ENCODE measurements around the gene ADAMTS17.

ADAMTS17 gene

GRCh38 chr15:100224206-100225185, 117.3 kb downstream of the ADAMTS17 start:
- no peak for DNase-seq (ENCODE audit: low read depth in 2 of 2, low spot score in 1 of 2)

GRCh38 chr15:100222349-100222715, 119.4 kb downstream of the ADAMTS17 start:
- DNase-seq (ENCODE audit: low read depth in 2 of 2, low spot score in 1 of 2), result no peak

DNA sequence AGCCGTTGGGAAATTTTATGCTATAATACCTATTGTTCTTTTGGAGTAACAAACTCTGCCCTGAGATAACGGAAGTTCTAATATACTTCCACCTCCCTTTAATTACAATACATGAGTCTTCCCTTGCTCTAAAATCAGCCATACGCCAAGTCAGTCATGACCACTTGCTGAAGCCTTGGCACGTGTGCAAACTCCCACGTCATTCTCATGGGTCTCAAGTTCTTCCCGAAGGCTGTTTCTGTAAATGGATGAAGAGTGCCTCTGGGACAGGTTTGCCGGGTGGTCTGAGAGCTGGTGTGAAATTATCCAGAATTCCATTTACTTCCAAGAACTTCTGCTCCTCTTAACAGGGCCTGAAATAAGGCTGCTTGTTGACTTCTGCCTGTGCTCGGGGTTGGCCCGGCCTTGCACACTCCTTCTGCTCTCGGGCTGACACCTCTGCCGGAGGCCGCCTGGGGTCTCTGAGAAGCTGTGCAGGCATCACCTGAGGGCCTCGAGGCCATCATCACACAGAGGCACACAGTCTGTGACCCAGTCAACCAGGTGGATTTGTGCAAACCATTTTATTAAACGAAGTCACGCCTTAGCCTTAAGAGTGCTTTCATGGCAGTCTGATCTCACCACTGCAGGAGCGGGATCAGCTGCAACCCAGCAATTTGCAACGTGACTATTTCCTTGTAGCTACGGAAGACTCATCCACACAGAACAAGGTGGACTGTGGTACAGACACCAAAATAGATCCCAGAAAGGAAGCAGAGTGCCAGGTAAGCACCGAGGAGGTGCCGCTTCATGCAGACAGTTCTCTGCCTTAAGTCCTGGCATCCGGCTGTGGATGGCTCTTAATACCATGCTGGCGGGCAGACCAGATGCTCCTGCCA, 120.1 kb downstream of the ADAMTS17 start:
- no peak for DNase-seq (ENCODE audit: low read depth in 2 of 2, low spot score in 1 of 2)

- DNase-seq (ENCODE audit: low read depth in 2 of 2, low spot score in 1 of 2), result no peak
Observed at GRCh38 chr15:100220058-100220768, 121.6 kb downstream of the ADAMTS17 start.

- DNase-seq (ENCODE audit: low read depth in 2 of 2, low spot score in 1 of 2), result no peak
Observed at GRCh38 chr15:100218434-100218833, 123.3 kb downstream of the ADAMTS17 start.

GRCh38 chr15:100216182-100216581, 125.6 kb downstream of the ADAMTS17 start:
- DNase-seq (ENCODE audit: low read depth in 2 of 2, low spot score in 1 of 2), result no peak

DNA sequence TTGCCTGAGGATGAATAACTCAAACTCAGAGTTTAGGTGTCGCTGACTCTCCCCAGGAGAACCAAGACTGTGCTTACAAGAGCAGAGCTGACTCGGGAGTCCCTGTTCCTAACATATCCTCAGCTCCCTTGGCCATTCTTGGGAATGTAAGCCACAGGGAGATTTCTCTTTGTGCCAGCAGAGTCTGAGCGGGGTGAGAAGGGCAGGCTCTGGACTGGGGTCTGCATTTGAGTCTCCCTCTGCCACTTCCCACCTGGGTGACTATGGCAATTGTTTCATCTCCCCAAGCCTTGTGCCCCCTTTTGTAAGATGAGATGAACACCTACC, 126.0 kb downstream of the ADAMTS17 start:
- DNase-seq (ENCODE audit: low read depth in 2 of 2, low spot score in 1 of 2), result no peak

GRCh38 chr15:100215031-100215842, 126.5 kb downstream of the ADAMTS17 start:
- DNase-seq (ENCODE audit: low read depth in 2 of 2, low spot score in 1 of 2), result no peak

DNA sequence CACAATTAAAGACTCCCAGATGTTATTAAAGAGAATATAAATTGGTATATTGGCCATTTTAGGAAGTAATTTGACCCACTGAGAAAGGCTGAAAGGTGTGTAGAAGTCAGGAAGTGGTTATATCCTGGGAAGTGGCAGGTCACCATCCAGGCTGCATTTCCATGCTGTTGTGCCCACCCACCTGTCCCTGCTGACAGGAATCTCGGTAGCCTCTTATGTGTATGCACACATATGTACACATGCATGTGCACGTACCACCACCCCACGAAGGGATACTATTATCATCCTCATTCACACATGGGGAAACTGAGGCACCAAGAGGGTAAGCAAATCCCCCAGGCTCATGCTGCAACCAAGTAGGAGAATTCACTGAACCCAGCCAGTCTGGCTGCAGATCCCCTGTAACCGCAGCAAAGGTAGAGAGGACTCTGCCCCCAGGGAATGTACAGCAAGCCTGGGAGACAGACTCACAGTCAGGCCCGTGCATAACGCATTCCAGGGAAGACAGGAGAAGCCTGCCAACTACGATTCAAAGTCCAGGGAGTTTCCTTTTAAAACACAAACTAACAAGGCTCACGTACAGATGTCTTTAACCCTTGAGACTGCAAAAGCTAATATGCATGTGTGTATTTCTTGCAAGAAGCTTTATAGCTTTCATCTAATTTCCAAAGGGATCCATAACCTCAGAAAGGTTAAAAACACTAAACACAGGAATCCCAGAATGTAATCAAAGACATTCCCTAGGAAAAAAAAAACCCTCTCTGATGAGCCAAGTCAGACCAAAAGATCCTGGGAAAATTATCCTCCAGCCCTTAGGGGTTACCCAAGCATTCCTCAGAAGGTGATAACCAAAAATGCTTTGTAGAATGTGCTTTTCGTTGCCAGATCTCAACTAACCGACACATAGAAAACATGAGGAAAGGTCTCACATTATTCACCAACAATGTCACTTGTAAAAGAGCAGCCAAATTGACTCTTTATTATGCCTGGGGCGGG, 129.6 kb downstream of the ADAMTS17 start:
- no peak for DNase-seq (ENCODE audit: low read depth in 2 of 2, low spot score in 1 of 2)

DNA sequence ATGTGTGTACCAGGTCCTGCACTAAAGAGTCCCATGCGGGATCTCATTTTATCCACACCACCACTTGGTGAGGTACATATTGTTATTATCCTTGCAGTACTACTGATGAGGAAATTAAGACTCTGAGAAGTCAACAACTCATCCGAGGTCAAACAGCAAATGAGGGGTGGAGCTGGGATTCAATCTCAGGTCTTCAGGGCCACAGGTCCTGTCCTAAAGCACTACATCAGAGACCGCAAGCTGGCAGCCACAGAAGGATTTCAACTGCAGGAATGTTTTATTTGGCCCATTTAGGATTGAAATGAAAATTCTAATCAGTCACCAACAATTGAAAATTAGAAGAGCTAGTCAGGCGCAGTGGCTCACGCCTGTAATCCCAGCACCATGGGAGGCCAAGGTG, 131.4 kb downstream of the ADAMTS17 start:
- no peak for DNase-seq (ENCODE audit: low read depth in 2 of 2, low spot score in 1 of 2)

DNA sequence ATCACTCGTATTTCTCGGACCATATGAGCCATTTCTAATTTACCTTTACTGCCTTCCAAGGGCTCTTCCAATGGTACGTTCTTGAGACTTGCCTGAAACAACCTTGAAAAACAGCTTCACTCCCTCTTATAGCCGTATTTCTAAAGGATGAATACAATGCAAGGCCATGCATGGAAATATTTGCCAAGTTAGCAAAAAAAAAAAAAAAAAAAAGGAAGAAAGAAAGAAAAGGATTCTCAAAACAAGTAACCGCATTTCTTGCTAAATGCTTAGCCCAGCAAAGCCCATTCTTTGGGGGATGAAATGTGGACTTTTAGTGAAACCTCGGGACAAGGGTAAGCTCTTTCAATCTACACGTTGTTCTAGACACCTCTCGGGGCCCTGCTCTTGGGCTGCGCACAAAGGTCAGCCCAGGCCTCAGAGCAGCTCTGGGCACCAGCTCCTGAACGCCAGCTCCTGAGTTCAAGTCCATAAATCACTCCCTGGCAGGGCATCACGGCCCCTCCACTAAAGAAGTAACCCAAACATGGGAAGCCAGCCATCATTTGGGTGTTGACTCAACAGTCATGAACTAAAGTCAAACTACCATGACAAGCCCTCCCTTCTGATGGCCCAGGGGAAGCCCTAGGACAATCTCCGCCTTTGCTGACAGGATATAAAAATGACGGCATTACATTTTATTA, 132.7 kb downstream of the ADAMTS17 start:
- no peak for DNase-seq (ENCODE audit: low read depth in 2 of 2, low spot score in 1 of 2)

DNA sequence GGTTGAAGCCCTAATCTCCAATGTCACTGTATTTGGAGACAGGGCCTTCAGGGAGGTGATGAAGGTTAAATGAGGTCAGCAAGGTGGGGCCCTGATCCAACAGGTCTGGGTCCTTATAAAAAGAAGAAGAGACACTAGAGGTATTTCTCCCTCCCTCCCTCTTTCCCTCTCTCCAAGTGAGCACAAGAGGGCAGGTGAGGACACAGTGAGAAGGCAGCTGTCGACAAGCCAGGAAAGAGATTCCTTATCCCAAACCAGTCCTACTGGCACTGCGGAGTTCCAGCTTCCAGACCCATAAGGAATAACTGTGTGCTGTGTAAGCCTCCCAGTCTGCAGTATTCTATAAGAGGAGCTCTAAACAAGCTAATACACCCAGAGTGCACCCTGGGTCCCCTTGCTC, 134.7 kb downstream of the ADAMTS17 start:
- DNase-seq (ENCODE audit: low read depth in 2 of 2, low spot score in 1 of 2), result no peak

GRCh38 chr15:100206643-100207042, 135.1 kb downstream of the ADAMTS17 start:
- DNase-seq (ENCODE audit: low read depth in 2 of 2, low spot score in 1 of 2), result no peak

DNA sequence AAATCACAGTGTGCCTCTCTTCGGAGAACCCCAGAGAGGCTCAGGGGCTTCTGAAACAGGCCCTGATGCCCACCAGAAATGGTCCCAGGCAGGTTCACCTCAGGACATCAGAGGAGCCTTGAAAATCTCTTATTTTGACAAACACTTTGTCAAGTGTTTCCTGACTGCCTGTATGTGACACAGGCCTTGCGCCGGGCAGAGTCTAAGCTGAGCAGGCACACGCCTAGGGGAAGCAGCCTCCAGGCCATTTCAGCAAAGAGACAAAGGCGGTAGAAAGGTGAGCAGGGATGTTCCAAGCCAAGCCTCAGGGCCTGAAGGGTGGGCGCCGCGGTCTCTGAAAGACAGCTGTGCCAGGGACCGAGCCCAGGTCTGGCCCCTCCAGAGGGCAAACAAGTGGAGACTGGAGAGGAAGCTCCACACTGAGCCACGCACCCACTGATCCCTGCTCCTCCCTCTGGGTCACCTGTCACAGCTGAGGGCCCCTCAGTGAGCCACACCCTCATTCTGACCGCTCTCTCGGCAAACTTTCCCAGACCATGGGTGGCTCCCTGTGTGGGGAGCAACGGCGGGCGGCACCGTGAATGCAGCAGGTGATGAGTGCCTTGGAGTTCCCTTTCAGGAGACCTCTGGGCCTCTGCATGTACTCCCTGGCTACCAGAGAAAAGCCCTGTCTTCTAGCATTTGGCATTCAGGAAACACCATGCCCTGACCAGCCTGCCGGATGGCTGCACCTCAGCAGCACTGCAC, 136.1 kb downstream of the ADAMTS17 start:
- DNase-seq (ENCODE audit: low read depth in 2 of 2, low spot score in 1 of 2), result no peak

- no peak for DNase-seq (ENCODE audit: low read depth in 2 of 2, low spot score in 1 of 2)
Observed at GRCh38 chr15:100204771-100205170, 137.0 kb downstream of the ADAMTS17 start.

GRCh38 chr15:100204211-100204610, 137.6 kb downstream of the ADAMTS17 start:
- no peak for DNase-seq (ENCODE audit: low read depth in 2 of 2, low spot score in 1 of 2)

- DNase-seq (ENCODE audit: low read depth in 2 of 2, low spot score in 1 of 2), result no peak
Observed at GRCh38 chr15:100202309-100202960, 139.3 kb downstream of the ADAMTS17 start.

All from stimulated activated CD8-positive, alpha-beta memory T cell treated with anti-CD3 and anti-CD28 coated beads, Interleukin-4, amount 100 ng/mL, for 1 hour (primary cell).